ENCODE measurements around the gene LYZ. TPM values are rescaled to one million over a fixed set of nuclear protein-coding genes. Genes with fewer than 3 reads are reported as not detected.

LYZ gene
- total and polyA plus RNA-seq, 2 donors (not counting 3 experiments of a cell fraction or from before 2014, with no cell fraction given), result not detected

- no peaks in the 10 kb centered on the region for H3K9me3 ChIP-seq (replicated peaks; ENCODE audit: control insufficient read depth, insufficient read depth, low read length)
- CTCF ChIA-PET, result interaction anchor here (1.2 kb wide), 1 partner anchor 225 kb away, joined by 5 read pairs; the partner anchor contains the start of gene CCT2
- DNase-seq (ENCODE audit: low read depth, low spot score) (no peak), FAIRE-seq (no peak)
- H3K27ac ChIP-seq (ENCODE audit: insufficient read depth, low read depth, low read length), result peak overlapping the region; percentile 69
- dilution Hi-C loops (cut with MboI; ENCODE audit: extremely low pct_ligation_motif_present, low sequenced_read_pairs), result no loop called here
- no peaks in the 10 kb centered on the region for H3K9me1 ChIP-seq (replicated peaks; ENCODE audit: control insufficient read depth, extremely low read depth, insufficient read depth, low read length)
- H3K9ac ChIP-seq (replicated peaks; ENCODE audit: extremely low read depth, insufficient read depth, low read length), result peak overlapping the region; percentile 87
- H3K4me3 ChIP-seq (replicated peaks in 1 of 3; ENCODE audit: insufficient read depth in 1 of 3, low read depth in 1 of 3, low read length in 3 of 3), result peak overlapping the region; percentile 6 to 89 (median 65)
- TSS peak; percentile 65 for BruUV-seq (replicated peaks)
- no peaks in the 10 kb centered on the region for H4K20me1 ChIP-seq (replicated peaks; ENCODE audit: control insufficient read depth, extremely low read depth, insufficient read depth, low read length)
- peak overlapping the region; percentile 50 for H3K4me2 ChIP-seq (ENCODE audit: insufficient read depth, low read length)
- H2AFZ ChIP-seq (ENCODE audit: low read depth, low read length), result peak overlapping the region; percentile 68
- TF ChIP-seq POLR2AphosphoS5 (IDR thresholded peaks at IDR 0.05; ENCODE audit: insufficient read depth, low read depth, low read length) (no peak), MYC (IDR thresholded peaks at IDR 0.05; ENCODE audit: low read depth, low read length) (no peak), FOS (IDR thresholded peaks at IDR 0.05; ENCODE audit: borderline replicate concordance, insufficient read depth, low read length) (no peak), CTCF (IDR thresholded peaks at IDR 0.05; ENCODE audit: extremely low read depth in 1 of 2, insufficient read depth in 1 of 2, low read depth in 1 of 2, low read length in 2 of 2) (no peak), EZH2 (IDR thresholded peaks at IDR 0.05; ENCODE audit: borderline replicate concordance, low read depth, low read length, severe bottlenecking) (no peak), POLR2A (IDR thresholded peaks at IDR 0.05; ENCODE audit: low read depth, low read length) (no peak), JUN (IDR thresholded peaks at IDR 0.05; ENCODE audit: borderline replicate concordance, insufficient read depth, insufficient read length, low read depth) (no peak), GATA2 (IDR thresholded peaks at IDR 0.05; ENCODE audit: insufficient read depth, insufficient read length, low read depth, low read length) (no peak), MAX (IDR thresholded peaks at IDR 0.05; ENCODE audit: insufficient read depth, insufficient read length) (no peak)
- intact Hi-C loops (cut with micrococcal nuclease), result loop anchor here (1.0 kb wide), 1 partner anchor 23 kb away; no protein-coding TSS in a partner anchor
- H3K27me3 ChIP-seq (ENCODE audit: control insufficient read depth in 2 of 2, insufficient read depth in 2 of 2, low read length in 2 of 2), result no peaks in the 10 kb centered on the region
- peaks cover 7% of the 10 kb centered on the region for H3K4me1 ChIP-seq (ENCODE audit: control insufficient read depth, extremely low read depth, insufficient read depth, low read length)
- H3K36me3 ChIP-seq (ENCODE audit: control insufficient read depth in 2 of 2, extremely low read depth in 1 of 2, insufficient read depth in 2 of 2, low read length in 2 of 2), result no peaks in the 10 kb centered on the region
- POLR2A ChIA-PET, result no interaction called here
- peaks cover 8% of the 10 kb centered on the region for H3K79me2 ChIP-seq (ENCODE audit: control insufficient read depth, insufficient read depth, low read length)
Observed at GRCh38 chr12:69360348-69360672, 12.1 kb downstream of the LYZ start.
